ENCODE data around the gene SMC6. TPM values are rescaled to one million over a fixed set of nuclear protein-coding genes. Genes with fewer than 3 reads are reported as not detected.

SMC6 gene
- total and polyA plus RNA-seq, 9 donors, result 6.6 to 16.8 (median 12.3) TPM

GRCh38 chr2:17710547-17711248 lies 42.9 kb downstream of the SMC6 start:
- no peaks in the 10 kb centered on the region for H3K4me1 ChIP-seq (ENCODE audit: insufficient read depth)
- TF ChIP-seq, protein P1, sequence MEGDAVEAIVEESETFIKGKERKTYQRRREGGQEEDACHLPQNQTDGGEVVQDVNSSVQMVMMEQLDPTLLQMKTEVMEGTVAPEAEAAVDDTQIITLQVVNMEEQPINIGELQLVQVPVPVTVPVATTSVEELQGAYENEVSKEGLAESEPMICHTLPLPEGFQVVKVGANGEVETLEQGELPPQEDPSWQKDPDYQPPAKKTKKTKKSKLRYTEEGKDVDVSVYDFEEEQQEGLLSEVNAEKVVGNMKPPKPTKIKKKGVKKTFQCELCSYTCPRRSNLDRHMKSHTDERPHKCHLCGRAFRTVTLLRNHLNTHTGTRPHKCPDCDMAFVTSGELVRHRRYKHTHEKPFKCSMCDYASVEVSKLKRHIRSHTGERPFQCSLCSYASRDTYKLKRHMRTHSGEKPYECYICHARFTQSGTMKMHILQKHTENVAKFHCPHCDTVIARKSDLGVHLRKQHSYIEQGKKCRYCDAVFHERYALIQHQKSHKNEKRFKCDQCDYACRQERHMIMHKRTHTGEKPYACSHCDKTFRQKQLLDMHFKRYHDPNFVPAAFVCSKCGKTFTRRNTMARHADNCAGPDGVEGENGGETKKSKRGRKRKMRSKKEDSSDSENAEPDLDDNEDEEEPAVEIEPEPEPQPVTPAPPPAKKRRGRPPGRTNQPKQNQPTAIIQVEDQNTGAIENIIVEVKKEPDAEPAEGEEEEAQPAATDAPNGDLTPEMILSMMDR (IDR thresholded peaks at IDR 0.05), result no peak
- TF ChIP-seq EP300 (IDR thresholded peaks at IDR 0.05) (no peak), POLR2A (IDR thresholded peaks at IDR 0.05) (no peak)
- H3K9me3 ChIP-seq, result no peaks in the 10 kb centered on the region
- DNase-seq, result no peak
- intact Hi-C loops (cut with DNase I), result loop anchor here in 1 of 4 donors (10.0 kb wide), 1 partner anchor 674 kb away; no protein-coding TSS in a partner anchor
- no peaks in the 10 kb centered on the region for H3K27me3 ChIP-seq
- no peak overlapping the region for H3K4me3 ChIP-seq
- 88 to 92% (median 91%) methylated on average over 9 of the region's 9 CpGs for WGBS, 3 donors
- no peaks in the 10 kb centered on the region for H3K36me3 ChIP-seq
- no peak overlapping the region for H3K27ac ChIP-seq

GRCh38 chr2:17709897-17710296 lies 43.7 kb downstream of the SMC6 start:
- no peaks in the 10 kb centered on the region for H3K4me1 ChIP-seq (ENCODE audit: insufficient read depth)
- intact Hi-C loops (cut with DNase I), result loop anchor here in 1 of 4 donors (10.0 kb wide), 1 partner anchor 675 kb away; no protein-coding TSS in a partner anchor
- 77 to 83% (median 82%) methylated on average over 2 of the region's 2 CpGs for WGBS, 3 donors
- H3K4me3 ChIP-seq, result no peak overlapping the region
- H3K27ac ChIP-seq, result no peak overlapping the region
- H3K9me3 ChIP-seq, result no peaks in the 10 kb centered on the region
- TF ChIP-seq POLR2A (IDR thresholded peaks at IDR 0.05) (no peak), EP300 (IDR thresholded peaks at IDR 0.05) (no peak)
- TF ChIP-seq, protein P1 (IDR thresholded peaks at IDR 0.05), result no peak
- H3K36me3 ChIP-seq, result no peaks in the 10 kb centered on the region
- H3K27me3 ChIP-seq, result no peaks in the 10 kb centered on the region
- DNase-seq, result no peak

DNA sequence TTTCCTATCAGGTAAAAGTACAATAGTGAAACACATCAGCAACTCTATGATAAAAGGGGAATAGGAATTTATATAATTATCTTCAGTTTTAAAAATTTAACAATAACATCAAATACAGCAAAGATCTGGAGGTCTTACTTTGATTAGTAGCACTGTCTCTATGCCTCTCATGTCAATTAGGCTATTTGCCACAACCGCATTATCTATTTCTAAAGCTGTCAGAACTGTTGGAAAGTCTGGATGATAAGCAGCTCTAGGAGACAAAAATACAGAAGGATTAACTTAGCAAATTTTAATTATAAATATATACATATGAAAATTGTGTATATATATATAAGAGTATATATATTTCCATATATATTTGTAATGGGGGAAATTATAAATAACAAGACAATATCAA lies 45.1 kb downstream of the SMC6 start:
- Histone ChIP-seq H3K36me3 (no peaks in the 10 kb centered on the region), H3K4me1 (ENCODE audit: insufficient read depth) (no peaks in the 10 kb centered on the region), H3K9me3 (no peaks in the 10 kb centered on the region), H3K27me3 (no peaks in the 10 kb centered on the region), H3K27ac (no peak overlapping the region), H3K4me3 (no peak overlapping the region)
- TF ChIP-seq EP300 (IDR thresholded peaks at IDR 0.05) (no peak), POLR2A (IDR thresholded peaks at IDR 0.05) (no peak)
- TF ChIP-seq, protein P1 (IDR thresholded peaks at IDR 0.05), result no peak
- WGBS, 3 donors, result 88 to 97% (median 92%) methylated on average over 1 of the region's 1 CpG
- intact Hi-C loops (cut with DNase I), result no loop called here
- DNase-seq, result no peak

GRCh38 chr2:17706845-17707244 lies 46.8 kb downstream of the SMC6 start:
- no peaks in the 10 kb centered on the region for H3K4me1 ChIP-seq (ENCODE audit: insufficient read depth)
- H3K27ac ChIP-seq, result no peak overlapping the region
- H3K4me3 ChIP-seq, result no peak overlapping the region
- intact Hi-C loops (cut with DNase I), result no loop called here
- 90 to 93% (median 91%) methylated on average over 4 of the region's 4 CpGs for WGBS, 3 donors
- DNase-seq, result no peak
- no peaks in the 10 kb centered on the region for H3K27me3 ChIP-seq
- TF ChIP-seq POLR2A (IDR thresholded peaks at IDR 0.05), result no peak
- no peak for TF ChIP-seq EP300 (IDR thresholded peaks at IDR 0.05)
- TF ChIP-seq, protein P1 (IDR thresholded peaks at IDR 0.05), result no peak
- no peaks in the 10 kb centered on the region for H3K36me3 ChIP-seq
- H3K9me3 ChIP-seq, result no peaks in the 10 kb centered on the region
